Measurements from ENCODE around the gene RAP2A. TPM values are rescaled to one million over a fixed set of nuclear protein-coding genes. Genes with fewer than 3 reads are reported as not detected.

The RAP2A gene
- total RNA-seq, 2 donors from 2014 or later: 4.3 to 7.3 TPM

- H3K27me3 ChIP-seq: no peaks in the 10 kb centered on the region
- WGBS, 2 donors: 83 to 84% methylated on average over 1 of the region's 1 CpG
- intact Hi-C loops (cut with DNase I): no loop called here
- H3K36me3 ChIP-seq (replicated peaks in 1 of 2; ENCODE audit: insufficient read depth in 1 of 2, low read depth in 2 of 2): no peaks in the 10 kb centered on the region
- DNase-seq (no peak), ATAC-seq (no peak)
- TF ChIP-seq POLR2A (IDR thresholded peaks at IDR 0.05): no peak
- TF ChIP-seq CTCF (IDR thresholded peaks at IDR 0.05): no peak
- H3K4me3 ChIP-seq: no peak overlapping the region
- no peaks in the 10 kb centered on the region for H3K4me1 ChIP-seq
- no peaks in the 10 kb centered on the region for H3K9me3 ChIP-seq
- H3K27ac ChIP-seq: no peak overlapping the region
These were observed 51.4 kb downstream of the RAP2A start for GRCh38 chr13:97485320-97485719.

- H3K9me3 ChIP-seq: no peaks in the 10 kb centered on the region
- no peak for ATAC-seq
- intact Hi-C loops (cut with DNase I): no loop called here
- no peaks in the 10 kb centered on the region for H3K36me3 ChIP-seq (replicated peaks in 1 of 2; ENCODE audit: insufficient read depth in 1 of 2, low read depth in 2 of 2)
- TF ChIP-seq CTCF (IDR thresholded peaks at IDR 0.05): no peak
- no peak for TF ChIP-seq POLR2A (IDR thresholded peaks at IDR 0.05)
- no peaks in the 10 kb centered on the region for H3K4me1 ChIP-seq
- WGBS, 2 donors: 97 to 100% methylated on average over 1 of the region's 1 CpG
- no peak for DNase-seq
- H3K27ac ChIP-seq: no peak overlapping the region
- H3K4me3 ChIP-seq: no peak overlapping the region
- no peaks in the 10 kb centered on the region for H3K27me3 ChIP-seq
These were observed 56.8 kb downstream of the RAP2A start for GRCh38 chr13:97490702-97491307.

- Histone ChIP-seq H3K27ac (no peak overlapping the region), H3K36me3 (replicated peaks in 1 of 2; ENCODE audit: insufficient read depth in 1 of 2, low read depth in 2 of 2) (no peaks in the 10 kb centered on the region), H3K4me1 (no peaks in the 10 kb centered on the region), H3K9me3 (no peaks in the 10 kb centered on the region), H3K4me3 (no peak overlapping the region), H3K27me3 (no peaks in the 10 kb centered on the region)
- no peak for ATAC-seq
- intact Hi-C loops (cut with DNase I): no loop called here
- no peak for DNase-seq
- TF ChIP-seq CTCF (IDR thresholded peaks at IDR 0.05): no peak
- no peak for TF ChIP-seq POLR2A (IDR thresholded peaks at IDR 0.05)
These were observed 57.5 kb downstream of the RAP2A start for GRCh38 chr13:97491452-97491851.

- 67 to 83% methylated on average over 2 of the region's 2 CpGs for WGBS, 2 donors
- intact Hi-C loops (cut with DNase I): no loop called here
These were observed 58.3 kb downstream of the RAP2A start for GRCh38 chr13:97492257-97492656.

More at GRCh38 chr13:97492257-97492656, 58.3 kb downstream of the RAP2A start:
- Histone ChIP-seq H3K4me3 (no peak overlapping the region), H3K27me3 (no peaks in the 10 kb centered on the region), H3K4me1 (no peaks in the 10 kb centered on the region), H3K27ac (no peak overlapping the region), H3K9me3 (no peaks in the 10 kb centered on the region), H3K36me3 (replicated peaks in 1 of 2; ENCODE audit: insufficient read depth in 1 of 2, low read depth in 2 of 2) (no peaks in the 10 kb centered on the region)
- ATAC-seq (no peak), DNase-seq (no peak)
- TF ChIP-seq CTCF (IDR thresholded peaks at IDR 0.05) (no peak), POLR2A (IDR thresholded peaks at IDR 0.05) (no peak)

All from body of pancreas (tissue), 4 donors.